DMS114 treated with DMSO at 0.1 percent for 48 hours (cell line): ENCODE data around the gene PA2G4.
"Not testable (repeated sequence)": the region's sequence is repeated elsewhere in the genome, so short reads cannot be mapped to it uniquely, and the experiment has no call there.

Experiments
- DNase-seq: peaks from one replicate; lab custom pipeline; 2025; ENCODE audit not compliant: unreplicated experiment; lab: John Stamatoyannopoulos, UW

The PA2G4 gene

DNA sequence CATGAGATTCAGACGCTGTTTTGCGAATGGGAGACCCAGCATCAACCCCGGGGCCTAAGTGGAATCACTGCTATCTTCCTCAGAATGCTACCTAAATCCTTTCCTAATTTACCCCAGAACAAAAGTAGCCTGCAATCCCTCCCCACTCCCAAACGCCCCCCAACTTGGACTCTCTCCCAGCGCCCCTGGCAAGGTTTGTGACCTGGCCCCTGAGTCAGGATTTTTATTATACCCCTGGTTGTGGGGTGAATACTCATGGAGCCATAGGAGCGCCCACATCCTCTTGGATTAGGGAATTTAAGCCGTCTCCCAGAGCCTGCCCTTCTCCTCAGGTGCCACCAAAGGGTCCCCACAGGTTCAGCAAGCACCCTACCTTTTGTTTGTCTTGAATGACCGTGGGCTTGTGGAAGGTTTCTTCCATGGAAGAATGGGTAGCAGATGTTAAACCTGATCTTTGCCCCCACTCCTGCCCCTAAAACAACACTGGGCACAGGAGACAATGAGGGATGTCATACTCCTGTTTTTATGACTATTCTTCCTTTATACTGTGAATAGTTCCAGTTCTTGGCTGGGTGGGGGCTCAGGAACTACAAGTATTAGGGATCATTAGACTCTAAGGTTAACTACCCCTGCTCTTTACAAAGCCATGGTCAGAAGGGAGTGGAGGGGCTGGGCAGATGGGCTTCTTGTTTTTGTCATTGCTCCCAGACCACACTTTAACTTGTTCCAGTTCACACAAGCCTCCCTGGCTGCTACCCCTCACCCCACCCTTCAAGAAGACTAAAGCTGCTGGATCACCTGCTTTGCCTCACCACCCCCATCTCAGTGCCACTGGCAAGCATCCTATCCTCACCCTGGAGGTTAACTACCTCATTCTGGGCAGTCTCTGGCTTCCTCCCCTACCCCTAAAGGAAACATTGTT is 48.7 kb downstream of the PA2G4 start:
- no peak for DNase-seq

DNA sequence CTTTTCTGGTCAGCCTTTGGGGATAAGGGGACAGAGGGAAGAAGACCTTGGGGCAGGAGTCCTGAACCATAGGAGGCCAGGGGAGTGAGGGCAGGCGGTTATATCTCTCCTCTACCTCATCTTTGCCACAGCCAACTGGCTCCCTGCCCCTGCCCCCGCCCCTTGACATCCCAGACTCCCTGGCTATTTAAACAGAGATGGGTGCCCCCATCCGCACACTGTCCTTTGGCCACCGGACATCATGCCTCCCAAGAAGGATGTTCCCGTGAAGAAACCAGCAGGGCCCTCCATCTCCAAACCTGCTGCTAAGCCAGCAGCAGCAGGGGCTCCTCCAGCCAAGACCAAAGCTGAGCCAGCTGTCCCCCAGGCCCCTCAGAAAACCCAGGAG is 49.3 kb downstream of the PA2G4 start:
- no peak for DNase-seq

- no peak for DNase-seq
Measured at GRCh38 chr12:56154246-56154771, 50.0 kb downstream of the PA2G4 start.

- DNase-seq: no peak
Measured at GRCh38 chr12:56154818-56155217, 50.5 kb downstream of the PA2G4 start.

- no peak for DNase-seq
Measured at GRCh38 chr12:56155256-56155845, 51.0 kb downstream of the PA2G4 start.

DNA sequence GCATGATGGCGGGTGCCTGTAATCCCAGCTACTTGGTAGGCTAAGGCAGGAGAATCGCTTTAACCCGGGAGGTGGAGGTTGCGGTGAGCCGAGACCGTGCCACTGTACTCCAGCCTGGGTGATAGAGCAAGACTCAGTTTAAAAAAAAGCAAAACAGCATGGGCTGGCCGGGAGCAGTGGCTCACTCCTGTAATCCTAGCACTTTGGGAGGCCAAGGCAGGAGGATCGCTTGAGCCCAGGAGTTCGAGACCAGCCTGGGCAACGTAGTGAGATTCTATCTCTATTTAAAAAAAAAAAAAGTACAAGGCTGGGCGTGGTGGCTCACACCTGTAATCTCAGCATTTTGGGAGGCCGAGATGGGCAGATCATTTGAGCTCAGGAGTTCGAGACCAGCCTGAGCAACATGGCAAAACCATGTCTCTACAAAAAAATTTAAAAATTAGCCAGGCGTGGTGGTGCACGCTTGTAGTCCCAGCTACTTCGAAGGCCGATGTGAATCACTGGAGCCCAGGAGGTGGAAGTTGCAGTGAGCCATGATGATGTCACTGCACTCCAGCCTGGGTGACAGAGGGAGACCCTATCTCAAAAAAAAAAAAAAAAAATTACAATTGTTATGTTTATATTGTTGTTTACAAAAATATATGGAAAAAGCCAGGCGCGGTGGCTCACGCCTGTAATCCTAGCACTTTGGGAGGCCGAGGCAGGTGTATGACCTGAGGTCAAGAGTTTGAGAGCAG is 52.3 kb downstream of the PA2G4 start:
- DNase-seq: not testable (repeated sequence)

- DNase-seq: peak; percentile 92
Measured at GRCh38 chr12:56157201-56158028, 53.1 kb downstream of the PA2G4 start.

GRCh38 chr12:56158029-56158925 is 53.9 kb downstream of the PA2G4 start, which contains the start of gene MYL6:
TSS of gene MYL6 (plus strand) at chr12:56158359. CDS start at chr12:56158402, 43 bp downstream.
- DNase-seq: peak; percentile 98

DNA sequence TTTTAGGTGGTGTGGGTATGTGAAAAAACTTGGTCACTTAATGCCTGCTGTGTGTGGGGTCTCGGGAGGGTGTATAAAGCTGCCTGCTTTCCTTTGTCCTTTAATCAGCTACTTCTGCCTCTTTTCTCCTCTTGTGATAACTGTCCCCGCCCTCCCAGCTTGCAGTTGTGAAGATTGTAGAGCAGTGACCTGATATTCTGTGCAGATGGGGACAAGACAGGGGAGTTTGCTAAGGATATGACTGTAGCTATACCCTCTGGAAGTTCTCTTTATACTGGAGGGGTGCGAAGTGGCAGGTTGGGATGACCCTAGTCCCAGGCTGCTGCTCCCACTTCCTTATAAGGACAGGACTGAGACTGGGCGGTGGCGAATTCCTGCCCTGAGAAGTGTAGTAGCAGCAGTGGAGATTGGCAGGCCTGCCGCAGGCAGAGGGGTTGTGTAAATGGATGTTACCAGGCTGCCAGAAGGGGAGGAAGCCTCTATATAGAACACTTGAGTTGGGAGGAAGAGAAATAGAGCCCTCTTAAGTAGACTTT is 54.6 kb downstream of the PA2G4 start:
- DNase-seq: no peak

DNA sequence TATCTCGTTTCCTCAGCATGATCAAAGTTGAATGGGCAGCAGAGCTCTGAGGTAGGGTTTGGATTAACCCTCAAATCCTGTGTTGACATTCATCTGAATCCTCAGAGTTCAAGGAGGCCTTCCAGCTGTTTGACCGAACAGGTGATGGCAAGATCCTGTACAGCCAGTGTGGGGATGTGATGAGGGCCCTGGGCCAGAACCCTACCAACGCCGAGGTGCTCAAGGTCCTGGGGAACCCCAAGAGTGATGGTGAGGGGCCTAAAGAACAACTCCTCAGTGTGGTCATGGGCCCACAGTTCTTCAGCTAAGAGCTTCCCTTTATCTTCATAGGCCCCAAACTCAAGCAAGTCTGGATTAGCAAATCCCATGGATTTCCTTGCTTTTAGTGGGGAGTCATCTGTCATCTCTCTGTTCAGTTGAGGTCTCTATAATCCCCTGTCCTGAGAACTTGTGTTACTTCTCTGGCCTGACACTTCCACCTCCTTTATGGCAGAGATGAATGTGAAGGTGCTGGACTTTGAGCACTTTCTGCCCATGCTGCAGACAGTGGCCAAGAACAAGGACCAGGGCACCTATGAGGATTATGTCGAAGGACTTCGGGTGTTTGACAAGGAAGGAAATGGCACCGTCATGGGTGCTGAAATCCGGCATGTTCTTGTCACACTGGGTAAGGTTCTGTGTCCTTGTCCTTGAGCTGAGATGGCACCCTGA is 55.3 kb downstream of the PA2G4 start:
- DNase-seq: no peak

GRCh38 chr12:56160193-56160763 is 55.9 kb downstream of the PA2G4 start:
- DNase-seq: no peak

- DNase-seq: no peak
Measured at GRCh38 chr12:56160894-56161689, 56.7 kb downstream of the PA2G4 start.

- DNase-seq: no peak
Measured at GRCh38 chr12:56161690-56162351, 57.5 kb downstream of the PA2G4 start.

- no peak for DNase-seq
Measured at GRCh38 chr12:56162468-56163290, 58.3 kb downstream of the PA2G4 start.
